Measurements from ENCODE around the gene GPATCH8. TPM values are rescaled to one million over a fixed set of nuclear protein-coding genes. Genes with fewer than 3 reads are reported as not detected.
"Not testable (repeated sequence)": the region's sequence is repeated elsewhere in the genome, so short reads cannot be mapped to it uniquely, and the experiment has no call there.

Gene GPATCH8
- total and polyA plus RNA-seq, 10 donors = 4.8 to 66.3 (median 57.9) TPM

DNA sequence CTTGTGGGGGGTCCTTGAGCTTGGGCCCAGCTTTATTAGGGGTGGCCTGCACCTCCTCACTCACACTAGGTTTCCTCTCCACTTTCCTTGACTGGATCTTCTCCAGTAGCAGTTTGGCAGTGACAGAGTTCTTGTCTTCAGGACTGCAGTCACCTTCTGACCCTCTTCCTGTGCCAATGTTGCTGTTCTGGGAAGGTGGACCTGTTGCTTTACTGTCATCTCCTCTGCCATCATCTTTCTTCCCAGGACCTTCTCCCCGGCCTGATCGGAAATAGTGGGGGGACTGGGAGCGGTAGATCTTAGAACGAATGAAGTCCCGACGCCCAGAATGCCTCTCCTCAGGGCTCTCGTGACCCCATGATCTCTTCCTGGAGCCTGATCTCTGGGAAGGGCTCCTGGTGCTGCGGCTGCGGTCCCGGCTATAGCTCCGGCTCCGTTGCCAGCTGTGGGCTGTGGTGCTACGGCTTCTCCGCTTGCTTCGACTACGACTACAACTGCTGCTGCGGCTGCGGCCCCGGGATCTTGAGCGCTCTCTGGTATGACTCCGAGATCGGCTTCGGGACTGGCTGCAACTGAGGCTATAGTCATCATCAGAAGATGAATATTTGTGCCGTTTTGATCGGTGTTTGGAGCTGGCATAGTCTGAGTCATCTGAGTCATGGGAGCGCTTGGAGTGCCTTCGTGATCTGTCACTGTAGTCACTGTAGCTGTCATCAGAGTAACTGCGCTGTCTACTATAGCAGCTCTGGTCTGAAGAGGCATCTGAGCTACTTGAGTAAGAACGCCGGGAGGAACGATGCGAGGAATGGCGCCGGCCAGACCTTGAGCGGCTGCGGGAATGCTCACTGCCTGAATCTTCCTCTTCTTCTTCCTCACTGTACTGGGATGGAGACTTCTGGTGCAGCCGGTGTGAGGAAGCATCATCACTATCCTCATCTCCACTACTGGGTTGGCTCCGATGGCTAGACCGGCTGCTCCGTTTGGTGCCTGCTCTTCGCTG is 104.2 kb downstream of the GPATCH8 start:
- Histone ChIP-seq H3K4me3 (no peak overlapping the region), H3K9me3 (no peaks in the 10 kb centered on the region), H3K4me1 (peaks cover 0 to 4% (median 0%) of the 10 kb centered on the region in 6 donors), H3K27me3 (replicated peaks in 1 of 7) (no peaks in the 10 kb centered on the region), H3K36me3 (peaks cover 0 to 83% (median 59%) of the 10 kb centered on the region in 6 donors), H3K27ac (no peak overlapping the region)
- TF ChIP-seq POLR2A (IDR thresholded peaks at IDR 0.05) (no peak), POLR2AphosphoS5 (IDR thresholded peaks at IDR 0.05) (peak in 1 of 3 donors; percentile 56)
- intact Hi-C loops (cut with DNase I; ENCODE audit: low total_unique reads) = no loop called here
- no peak for DNase-seq
- WGBS, 5 donors = 95 to 97% (median 96%) methylated on average over 28 to 41 of the region's 41 CpGs

DNA sequence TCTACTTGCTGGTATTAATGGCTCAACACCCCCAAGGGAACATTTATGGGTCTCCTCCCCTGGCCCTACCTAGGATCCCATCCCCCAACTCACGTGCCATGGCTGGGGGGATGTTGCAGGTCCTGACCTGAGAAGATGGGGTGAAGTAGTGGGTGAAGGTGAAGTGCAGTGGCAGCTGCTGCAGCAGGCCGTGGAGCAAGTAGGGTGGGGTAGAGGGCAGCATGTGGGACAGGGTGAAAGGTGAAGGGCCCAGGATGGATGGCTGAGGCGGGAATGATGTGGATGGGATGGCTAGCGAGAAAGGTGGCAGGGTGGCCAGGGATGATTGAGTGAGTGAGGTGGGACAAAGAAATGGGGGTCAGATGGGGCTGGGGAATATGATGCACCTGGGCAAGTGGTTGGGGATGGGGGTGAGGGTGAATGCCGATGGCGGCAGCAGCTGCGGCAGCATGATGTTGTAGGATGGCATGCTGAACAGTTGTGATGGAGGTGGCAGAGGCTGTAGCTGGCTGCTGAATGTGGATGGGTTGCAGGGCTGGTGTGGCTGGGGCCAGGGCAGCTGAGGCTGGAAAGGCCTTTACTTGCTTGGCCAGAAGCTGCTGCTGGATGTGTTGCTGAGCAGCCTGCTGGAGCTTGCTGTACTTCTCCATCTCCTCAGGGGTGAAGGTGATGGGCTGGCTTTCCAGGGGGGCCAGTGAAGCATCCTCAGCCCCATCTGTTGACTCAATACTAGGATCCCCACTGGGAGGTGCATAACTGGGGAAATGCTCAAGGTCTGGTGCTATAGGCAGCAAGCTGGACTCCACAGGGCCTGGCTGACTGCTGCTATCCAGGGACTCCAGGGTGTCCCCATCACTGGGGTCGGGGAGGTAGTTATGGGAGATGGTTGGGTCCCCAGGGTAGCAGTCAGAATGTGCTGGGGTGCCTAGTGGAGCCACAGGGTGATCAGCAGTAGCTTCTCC is 105.4 kb downstream of the GPATCH8 start:
- TF ChIP-seq POLR2AphosphoS5 (IDR thresholded peaks at IDR 0.05) (peak; percentile 11 to 53 (median 21)), POLR2A (IDR thresholded peaks at IDR 0.05) (no peak)
- TF ChIP-seq, protein P1, sequence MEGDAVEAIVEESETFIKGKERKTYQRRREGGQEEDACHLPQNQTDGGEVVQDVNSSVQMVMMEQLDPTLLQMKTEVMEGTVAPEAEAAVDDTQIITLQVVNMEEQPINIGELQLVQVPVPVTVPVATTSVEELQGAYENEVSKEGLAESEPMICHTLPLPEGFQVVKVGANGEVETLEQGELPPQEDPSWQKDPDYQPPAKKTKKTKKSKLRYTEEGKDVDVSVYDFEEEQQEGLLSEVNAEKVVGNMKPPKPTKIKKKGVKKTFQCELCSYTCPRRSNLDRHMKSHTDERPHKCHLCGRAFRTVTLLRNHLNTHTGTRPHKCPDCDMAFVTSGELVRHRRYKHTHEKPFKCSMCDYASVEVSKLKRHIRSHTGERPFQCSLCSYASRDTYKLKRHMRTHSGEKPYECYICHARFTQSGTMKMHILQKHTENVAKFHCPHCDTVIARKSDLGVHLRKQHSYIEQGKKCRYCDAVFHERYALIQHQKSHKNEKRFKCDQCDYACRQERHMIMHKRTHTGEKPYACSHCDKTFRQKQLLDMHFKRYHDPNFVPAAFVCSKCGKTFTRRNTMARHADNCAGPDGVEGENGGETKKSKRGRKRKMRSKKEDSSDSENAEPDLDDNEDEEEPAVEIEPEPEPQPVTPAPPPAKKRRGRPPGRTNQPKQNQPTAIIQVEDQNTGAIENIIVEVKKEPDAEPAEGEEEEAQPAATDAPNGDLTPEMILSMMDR (IDR thresholded peaks at IDR 0.05 in 8 of 11, conservative IDR thresholded peaks at IDR 0.05 in 3 of 11) = no peak
- H3K36me3 ChIP-seq = peaks cover 0 to 71% (median 50%) of the 10 kb centered on the region in 6 donors
- H3K27ac ChIP-seq = no peak overlapping the region
- no peak overlapping the region for H3K4me3 ChIP-seq
- intact Hi-C loops (cut with DNase I; ENCODE audit: low total_unique reads) = no loop called here
- WGBS, 5 donors = 93 to 96% (median 95%) methylated on average over 7 to 8 of the region's 8 CpGs
- DNase-seq = no peak
- H3K27me3 ChIP-seq (replicated peaks in 1 of 7) = no peaks in the 10 kb centered on the region
- peaks cover 0 to under 1% (median 0%) of the 10 kb centered on the region in 6 donors for H3K4me1 ChIP-seq
- no peaks in the 10 kb centered on the region for H3K9me3 ChIP-seq

DNA sequence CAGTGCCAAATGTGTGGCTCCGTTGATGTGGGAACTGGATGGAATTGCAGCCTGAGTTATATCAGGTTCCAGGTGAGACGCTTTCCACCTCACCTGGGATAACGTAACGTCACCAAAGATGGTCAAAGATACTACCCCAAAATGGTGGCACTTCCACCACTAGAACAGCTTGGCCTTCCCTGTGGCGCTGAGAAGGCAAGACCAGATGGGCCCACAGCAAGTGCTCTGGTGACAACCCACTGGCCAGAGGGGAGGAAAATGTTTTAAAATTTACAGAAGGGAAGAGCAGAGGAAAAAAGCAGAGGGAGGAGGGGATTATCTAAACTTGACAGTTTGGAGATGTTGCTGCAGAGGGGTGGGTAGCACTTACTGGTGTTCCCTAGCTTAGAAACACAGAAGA is 106.3 kb downstream of the GPATCH8 start:
- Histone ChIP-seq H3K36me3 (peaks cover 0 to 62% (median 44%) of the 10 kb centered on the region in 6 donors), H3K9me3 (no peaks in the 10 kb centered on the region), H3K27me3 (replicated peaks in 1 of 7) (no peaks in the 10 kb centered on the region), H3K4me3 (no peak overlapping the region), H3K27ac (no peak overlapping the region), H3K4me1 (no peaks in the 10 kb centered on the region)
- TF ChIP-seq, protein P1 (IDR thresholded peaks at IDR 0.05 in 8 of 11, conservative IDR thresholded peaks at IDR 0.05 in 3 of 11) = no peak
- TF ChIP-seq POLR2AphosphoS5 (IDR thresholded peaks at IDR 0.05) = no peak
- TF ChIP-seq POLR2A (IDR thresholded peaks at IDR 0.05) = no peak
- DNase-seq = no peak
- intact Hi-C loops (cut with DNase I; ENCODE audit: low total_unique reads) = no loop called here
- WGBS, 5 donors = 93 to 98% (median 97%) methylated on average over 5 of the region's 5 CpGs

DNA sequence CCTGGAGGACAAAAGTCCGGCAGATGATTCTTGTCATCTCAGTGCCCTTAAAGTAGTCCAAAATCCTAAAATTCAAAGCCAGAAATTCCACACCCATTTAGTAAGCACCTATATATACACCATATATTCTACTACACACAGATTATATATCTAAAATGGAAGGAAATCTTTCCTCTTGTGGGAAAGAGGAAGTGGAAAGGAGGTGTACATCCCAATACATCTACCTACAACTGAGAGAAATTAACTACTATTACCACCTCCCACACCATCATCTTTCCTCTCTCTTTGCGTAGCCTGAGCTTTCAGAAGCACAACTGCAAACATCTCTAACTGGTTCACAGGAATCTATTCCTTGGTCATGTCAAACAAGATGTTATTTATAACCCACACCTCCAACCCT is 108.4 kb downstream of the GPATCH8 start:
- Histone ChIP-seq H3K9me3 (no peaks in the 10 kb centered on the region), H3K27ac (no peak overlapping the region), H3K4me3 (no peak overlapping the region), H3K4me1 (peaks cover 0 to 2% (median 0%) of the 10 kb centered on the region in 6 donors), H3K27me3 (replicated peaks in 1 of 7) (no peaks in the 10 kb centered on the region), H3K36me3 (peaks cover 0 to 41% (median 23%) of the 10 kb centered on the region in 6 donors)
- DNase-seq = no peak
- 92 to 100% (median 95%) methylated on average over 2 of the region's 2 CpGs for WGBS, 5 donors
- intact Hi-C loops (cut with DNase I; ENCODE audit: low total_unique reads) = no loop called here
- TF ChIP-seq POLR2AphosphoS5 (IDR thresholded peaks at IDR 0.05) = no peak
- TF ChIP-seq, protein P1 (IDR thresholded peaks at IDR 0.05 in 8 of 11, conservative IDR thresholded peaks at IDR 0.05 in 3 of 11) = no peak
- TF ChIP-seq POLR2A (IDR thresholded peaks at IDR 0.05) = no peak

DNA sequence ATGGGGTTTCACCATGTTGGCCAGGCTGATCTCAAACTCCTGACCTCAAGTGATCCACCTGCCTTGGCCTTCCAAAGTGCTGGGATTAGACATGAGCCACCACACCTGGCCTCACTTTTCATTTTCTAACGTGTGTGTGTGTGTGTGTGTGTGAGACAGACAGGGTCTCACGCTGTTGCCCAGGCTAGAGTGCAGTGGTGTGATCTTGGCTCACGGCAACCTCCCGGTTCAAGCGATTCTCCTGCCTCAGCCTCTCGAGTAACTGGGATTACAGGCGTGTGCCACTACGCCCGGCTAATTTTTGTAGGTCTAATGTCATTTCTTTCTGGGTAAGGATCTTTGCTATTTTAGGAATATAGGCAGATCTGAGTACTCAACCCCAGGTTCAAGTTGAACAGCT is 109.1 kb downstream of the GPATCH8 start:
- H3K36me3 ChIP-seq = peaks cover 0 to 34% (median 17%) of the 10 kb centered on the region in 6 donors
- H3K9me3 ChIP-seq; H3K4me3 ChIP-seq; H3K27ac ChIP-seq; H3K27me3 ChIP-seq (replicated peaks in 1 of 7); intact Hi-C loops (cut with DNase I; ENCODE audit: low total_unique reads); DNase-seq; H3K4me1 ChIP-seq: not testable (repeated sequence)
- WGBS, 5 donors = 91 to 97% (median 96%) methylated on average over 9 of the region's 9 CpGs
